Coronary artery (tissue), 2 donors: Measurements from ENCODE around the gene PUM1.

Experiments
- DNase-seq: peaks from one replicate; pipeline ENCODE4 v3.0.0-alpha.2; 2017; ENCODE audit warnings: low spot score
- H3K27ac ChIP-seq, 2 donors: fragments of 200-600 bp; sonication (generic); one replicate each; pipeline ENCODE4 v1.5.1; 2016 to 2019
- H3K4me3 ChIP-seq: fragments of 200-600 bp; sonication (generic); 2 replicates; pipeline ENCODE4 v1.5.1; 2016; ENCODE audit warnings: mild to moderate bottlenecking, moderate library complexity
- CTCF ChIP-seq: fragments of 200-600 bp; sonication (generic); IDR thresholded peaks from one replicate; pipeline ENCODE4 v1.5.1; 2019; ENCODE audit warnings: antibody characterized with exemption

PUM1 gene

GRCh38 chr1:31065310-31066217 is at the start of gene PUM1:
TSS of gene PUM1 (minus strand) at chr1:31065717. CDS start at chr1:31059566, 6,151 bp downstream.
- peak; percentile 99 for DNase-seq
- H3K27ac ChIP-seq, result peak within 1 kb of the TSS; percentile 91 to 93
- TF ChIP-seq CTCF, result no peak
- peak within 1 kb of the TSS; percentile 82 for H3K4me3 ChIP-seq

- no peak overlapping the region for H3K27ac ChIP-seq
- TF ChIP-seq CTCF, result no peak
- no peak overlapping the region for H3K4me3 ChIP-seq
- DNase-seq, result no peak
These were observed 46.9 kb upstream of the PUM1 start for GRCh38 chr1:31112266-31112935.

- H3K4me3 ChIP-seq, result no peak overlapping the region
- no peak for DNase-seq
These were observed 45.9 kb upstream of the PUM1 start for GRCh38 chr1:31111290-31111951.

GRCh38 chr1:31110846-31111245 is 45.3 kb upstream of the PUM1 start:
- Histone ChIP-seq H3K4me3 (no peak overlapping the region), H3K27ac (no peak overlapping the region)
- no peak for TF ChIP-seq CTCF
- DNase-seq, result no peak

More at GRCh38 chr1:31111290-31111951, 45.9 kb upstream of the PUM1 start:
- H3K27ac ChIP-seq, result no peak overlapping the region
- TF ChIP-seq CTCF, result no peak

GRCh38 chr1:31108861-31109260 is 43.3 kb upstream of the PUM1 start:
- Histone ChIP-seq H3K27ac (no peak overlapping the region), H3K4me3 (no peak overlapping the region)
- no peak for DNase-seq
- no peak for TF ChIP-seq CTCF

GRCh38 chr1:31105646-31106045 is 40.1 kb upstream of the PUM1 start:
- H3K4me3 ChIP-seq, result no peak overlapping the region
- H3K27ac ChIP-seq, result no peak overlapping the region
- TF ChIP-seq CTCF, result no peak
- no peak for DNase-seq
